Adipocyte (in vitro differentiated cells): Measurements from ENCODE around the gene PLGRKT.
A peak's percentile ranks its signal among the peaks of the same experiment; 100 is the strongest.
"Not testable (repeated sequence)": the region's sequence is repeated elsewhere in the genome, so short reads cannot be mapped to it uniquely, and the experiment has no call there.

ENCODE experiments used
- DNase-seq: peaks from one replicate; pipeline ENCODE4 v3.0.0-alpha.2; 2015; ENCODE audit warnings: low read depth
- H3K27me3 ChIP-seq: replicated peaks from 2 replicates; pipeline ENCODE4 v1.7.0; 2013; ENCODE audit warnings: mild to moderate bottlenecking, low read length, moderate library complexity; ENCODE audit not compliant: control insufficient read depth, insufficient read depth
- H3K36me3 ChIP-seq: 2 replicates; pipeline ENCODE4 v1.7.0; 2013; ENCODE audit warnings: low read length, mild to moderate bottlenecking, moderate library complexity; ENCODE audit not compliant: control insufficient read depth, insufficient read depth, severe bottlenecking
- H3K4me1 ChIP-seq: 2 replicates; pipeline ENCODE4 v1.7.0; 2013; ENCODE audit warnings: mild to moderate bottlenecking, low read length, moderate library complexity; ENCODE audit not compliant: control insufficient read depth, insufficient read depth
- H3K4me3 ChIP-seq: 2 replicates; pipeline ENCODE4 v1.7.0; 2013; ENCODE audit warnings: mild to moderate bottlenecking, low read length, moderate library complexity
- H3K9ac ChIP-seq: 2 replicates; pipeline ENCODE4 v1.7.0; 2013; ENCODE audit warnings: mild to moderate bottlenecking, low read length, moderate library complexity
- H3K9me3 ChIP-seq: 2 replicates; pipeline ENCODE4 v1.7.0; 2013; ENCODE audit warnings: mild to moderate bottlenecking, low read length, moderate library complexity; ENCODE audit not compliant: control insufficient read depth

Gene PLGRKT

GRCh38 chr9:5428794-5429528 is 8.8 kb downstream of the PLGRKT start:
- Histone ChIP-seq H3K4me1 (no peaks in the 10 kb centered on the region), H3K4me3 (no peak overlapping the region)
- no peak for DNase-seq

GRCh38 chr9:5428172-5428571 is 9.6 kb downstream of the PLGRKT start:
- Histone ChIP-seq H3K9me3 (no peaks in the 10 kb centered on the region), H3K4me1 (no peaks in the 10 kb centered on the region), H3K9ac (no peak overlapping the region), H3K27me3 (no peaks in the 10 kb centered on the region), H3K4me3 (no peak overlapping the region), H3K36me3 (no peaks in the 10 kb centered on the region)
- DNase-seq = no peak

More at GRCh38 chr9:5428794-5429528, 8.8 kb downstream of the PLGRKT start:
- Histone ChIP-seq H3K36me3 (no peaks in the 10 kb centered on the region), H3K9me3 (no peaks in the 10 kb centered on the region), H3K27me3 (no peaks in the 10 kb centered on the region), H3K9ac (no peak overlapping the region)

GRCh38 chr9:5427005-5427404 is 10.7 kb downstream of the PLGRKT start:
- Histone ChIP-seq H3K9me3 (no peaks in the 10 kb centered on the region), H3K9ac (no peak overlapping the region), H3K4me1 (no peaks in the 10 kb centered on the region), H3K27me3 (no peaks in the 10 kb centered on the region), H3K4me3 (no peak overlapping the region), H3K36me3 (no peaks in the 10 kb centered on the region)
- no peak for DNase-seq

GRCh38 chr9:5425006-5425628 is 12.6 kb downstream of the PLGRKT start:
- peak; percentile 4 for DNase-seq
- no peaks in the 10 kb centered on the region for H3K9me3 ChIP-seq
- no peaks in the 10 kb centered on the region for H3K27me3 ChIP-seq
- no peak overlapping the region for H3K9ac ChIP-seq
- no peaks in the 10 kb centered on the region for H3K36me3 ChIP-seq
- no peaks in the 10 kb centered on the region for H3K4me1 ChIP-seq
- no peak overlapping the region for H3K4me3 ChIP-seq

GRCh38 chr9:5422276-5422675 is 15.4 kb downstream of the PLGRKT start:
- no peak for DNase-seq
- Histone ChIP-seq H3K4me3 (no peak overlapping the region), H3K4me1 (no peaks in the 10 kb centered on the region), H3K9me3 (no peaks in the 10 kb centered on the region), H3K27me3 (no peaks in the 10 kb centered on the region), H3K36me3 (no peaks in the 10 kb centered on the region), H3K9ac (no peak overlapping the region)

- H3K4me3 ChIP-seq = no peak overlapping the region
- no peaks in the 10 kb centered on the region for H3K27me3 ChIP-seq
- no peak overlapping the region for H3K9ac ChIP-seq
- no peak for DNase-seq
- H3K4me1 ChIP-seq = no peaks in the 10 kb centered on the region
- no peaks in the 10 kb centered on the region for H3K36me3 ChIP-seq
- H3K9me3 ChIP-seq = no peaks in the 10 kb centered on the region
These were observed 16.6 kb downstream of the PLGRKT start for GRCh38 chr9:5421163-5421562.

GRCh38 chr9:5419987-5420386 is 17.7 kb downstream of the PLGRKT start:
- DNase-seq = no peak
- H3K4me1 ChIP-seq = no peaks in the 10 kb centered on the region
- H3K4me3 ChIP-seq = no peak overlapping the region
- H3K27me3 ChIP-seq = no peaks in the 10 kb centered on the region
- no peaks in the 10 kb centered on the region for H3K9me3 ChIP-seq
- H3K9ac ChIP-seq = no peak overlapping the region
- no peaks in the 10 kb centered on the region for H3K36me3 ChIP-seq

GRCh38 chr9:5418481-5418880 is 19.2 kb downstream of the PLGRKT start:
- Histone ChIP-seq H3K9me3 (no peaks in the 10 kb centered on the region), H3K9ac (no peak overlapping the region), H3K36me3 (no peaks in the 10 kb centered on the region), H3K4me1 (no peaks in the 10 kb centered on the region), H3K4me3 (no peak overlapping the region), H3K27me3 (no peaks in the 10 kb centered on the region)
- no peak for DNase-seq

GRCh38 chr9:5416953-5417352 is 20.8 kb downstream of the PLGRKT start:
- H3K27me3 ChIP-seq = no peaks in the 10 kb centered on the region
- no peak overlapping the region for H3K4me3 ChIP-seq
- H3K36me3 ChIP-seq = no peaks in the 10 kb centered on the region
- H3K9ac ChIP-seq = no peak overlapping the region
- H3K9me3 ChIP-seq = no peaks in the 10 kb centered on the region
- DNase-seq = no peak
- H3K4me1 ChIP-seq = no peaks in the 10 kb centered on the region

- no peak for DNase-seq
- peaks cover 4% of the 10 kb centered on the region for H3K36me3 ChIP-seq
- no peaks in the 10 kb centered on the region for H3K27me3 ChIP-seq
- H3K9me3 ChIP-seq = peaks cover 11% of the 10 kb centered on the region
- no peaks in the 10 kb centered on the region for H3K4me1 ChIP-seq
- no peak overlapping the region for H3K9ac ChIP-seq
- H3K4me3 ChIP-seq = no peak overlapping the region
These were observed 29.1 kb downstream of the PLGRKT start for GRCh38 chr9:5408596-5408995.

- Histone ChIP-seq H3K36me3 (no peaks in the 10 kb centered on the region), H3K9ac (no peak overlapping the region), H3K4me3 (no peak overlapping the region), H3K4me1 (no peaks in the 10 kb centered on the region), H3K9me3 (no peaks in the 10 kb centered on the region), H3K27me3 (no peaks in the 10 kb centered on the region)
- DNase-seq = no peak
These were observed 35.5 kb downstream of the PLGRKT start for GRCh38 chr9:5402217-5402616.

- not testable (repeated sequence) for H3K9ac ChIP-seq, H3K36me3 ChIP-seq, DNase-seq, H3K4me1 ChIP-seq, H3K27me3 ChIP-seq, H3K9me3 ChIP-seq, H3K4me3 ChIP-seq
These were observed 40.2 kb downstream of the PLGRKT start for GRCh38 chr9:5397547-5397946.
